Body of pancreas (tissue), 4 donors: ENCODE results near the gene UNC5A.

Experiments
- CTCF ChIP-seq, 7 experiments: fragments of 450-650 bp in 4 of 7; fragments of 200-600 bp in 3 of 7; sonication (generic) in 3 of 7; IDR thresholded peaks; one replicate each; pipeline ENCODE4 v1.5.1; 2016 to 2019; ENCODE audit warnings: antibody characterized with exemption in 7 of 7
- POLR2A ChIP-seq, 3 donors: fragments of 450-650 bp; IDR thresholded peaks; one replicate each; pipeline ENCODE4 v1.6.1; 2016; ENCODE audit warnings: antibody characterized with exemption in 3 of 3, mild to moderate bottlenecking in 2 of 3

GRCh38 chr5:176879663-176880361, 69.5 kb downstream of the UNC5A start:
- TF ChIP-seq CTCF (IDR thresholded peaks at IDR 0.05) (no peak), POLR2A (IDR thresholded peaks at IDR 0.05) (no peak)
